MM.1S (cell line): Measurements from ENCODE around the gene IDH2.

Experiments used
- DNase-seq: peaks from one replicate; pipeline ENCODE4 v3.0.0-alpha.2; 2015
- H2AFZ ChIP-seq: fragments of 300-600 bp; sonication (generic); 2 replicates; pipeline ENCODE4 v1.6.0; 2016; ENCODE audit warnings: antibody characterized with exemption, low read length
- H3F3A ChIP-seq: fragments of 300-600 bp; sonication (generic); 2 replicates; pipeline ENCODE4 v1.6.1; 2016; ENCODE audit warnings: mild to moderate bottlenecking, antibody characterized with exemption, low read length, moderate library complexity, mixed read lengths; ENCODE audit not compliant: insufficient read depth
- H3K27ac ChIP-seq: fragments of 300-600 bp; sonication (generic); 2 replicates; pipeline ENCODE4 v1.5.1; 2016; ENCODE audit warnings: mild to moderate bottlenecking, low read length
- H3K27me3 ChIP-seq: fragments of 300-600 bp; sonication (generic); replicated peaks from 2 replicates; pipeline ENCODE4 v1.6.0; 2016; ENCODE audit warnings: low read length; ENCODE audit not compliant: insufficient read depth
- H3K36me3 ChIP-seq: fragments of 300-600 bp; sonication (generic); replicated peaks from 2 replicates; pipeline ENCODE4 v1.6.1; 2016; ENCODE audit warnings: mild to moderate bottlenecking, low read length, mixed read lengths; ENCODE audit not compliant: insufficient read depth
- H3K4me1 ChIP-seq: fragments of 300-600 bp; sonication (generic); 2 replicates; pipeline ENCODE4 v1.6.1; 2016; ENCODE audit warnings: low read length, mixed read lengths
- H3K4me2 ChIP-seq: fragments of 300-600 bp; sonication (generic); 2 replicates; pipeline ENCODE4 v1.6.0; 2016; ENCODE audit warnings: low read depth, low read length
- H3K4me3 ChIP-seq: fragments of 300-600 bp; sonication (generic); 2 replicates; pipeline ENCODE4 v1.5.1; 2016; ENCODE audit warnings: low read length, mixed read lengths
- H3K79me2 ChIP-seq: fragments of 300-600 bp; sonication (generic); 2 replicates; pipeline ENCODE4 v1.6.1; 2016; ENCODE audit warnings: mixed run types, low read length, mixed read lengths
- H3K9ac ChIP-seq: fragments of 300-600 bp; sonication (generic); 2 replicates; pipeline ENCODE4 v1.6.1; 2016; ENCODE audit warnings: low read length, mixed read lengths
- H3K9me2 ChIP-seq: fragments of 300-600 bp; sonication (generic); replicated peaks from 2 replicates; pipeline ENCODE4 v1.6.1; 2016; ENCODE audit warnings: mild to moderate bottlenecking, low read length, mixed read lengths; ENCODE audit not compliant: insufficient read depth
- H3K9me3 ChIP-seq: fragments of 300-600 bp; sonication (generic); replicated peaks from 2 replicates; pipeline ENCODE4 v1.6.1; 2016; ENCODE audit warnings: mild to moderate bottlenecking, low read length, mixed read lengths; ENCODE audit not compliant: insufficient read depth
- H4K20me1 ChIP-seq: fragments of 300-600 bp; sonication (generic); 2 replicates; pipeline ENCODE4 v1.6.1; 2016; ENCODE audit warnings: mild to moderate bottlenecking, low read length, moderate library complexity, mixed read lengths; ENCODE audit not compliant: insufficient read depth
- EZH2 ChIP-seq: fragments of 300-600 bp; sonication (generic); optimal IDR thresholded peaks from 2 replicates; pipeline ENCODE3; 2017; ENCODE audit warnings: low read depth, mild to moderate bottlenecking, antibody characterized with exemption, low read length, mixed read lengths
- EZH2phosphoT487 ChIP-seq: fragments of 300-600 bp; sonication (generic); IDR thresholded peaks from 2 replicates; pipeline ENCODE4 v1.6.1; 2018; ENCODE audit warnings: antibody characterized with exemption, low read length
- TF ChIP-seq, protein P1 (sequence below): fragments of 300-600 bp; sonication (generic); IDR thresholded peaks from 2 replicates; pipeline ENCODE4 v1.5.1; 2016; ENCODE audit warnings: antibody characterized with exemption, low read length, mixed read lengths

IDH2 gene

DNA sequence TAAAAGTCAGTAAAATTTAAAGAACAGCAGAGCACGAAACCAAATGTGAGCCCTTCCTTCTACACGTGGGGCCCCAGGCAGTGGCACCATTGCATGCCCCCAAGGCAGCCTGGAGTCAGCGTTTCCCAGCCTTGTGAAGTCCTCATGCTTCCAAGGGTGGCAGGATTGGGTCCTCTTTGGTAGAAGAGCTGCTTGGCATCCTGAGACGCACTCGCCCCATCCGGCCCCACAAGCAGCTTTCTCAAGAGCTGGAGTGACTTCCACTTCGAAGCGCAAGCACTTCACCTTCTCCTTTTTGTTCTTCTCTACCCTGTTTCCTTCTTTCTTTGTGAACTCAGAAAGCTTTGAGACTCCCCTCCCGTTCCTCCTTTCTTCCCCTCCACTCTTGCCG lies 66.4 kb downstream of the IDH2 start:
- Histone ChIP-seq H3F3A (peaks cover 35% of the 10 kb centered on the region), H3K27me3 (no peaks in the 10 kb centered on the region), H3K36me3 (no peaks in the 10 kb centered on the region), H3K4me2 (no peak overlapping the region), H3K9me2 (no peaks in the 10 kb centered on the region), H3K9me3 (no peaks in the 10 kb centered on the region), H3K27ac (no peak overlapping the region), H2AFZ (no peak overlapping the region), H4K20me1 (no peaks in the 10 kb centered on the region), H3K79me2 (peaks cover 81% of the 10 kb centered on the region), H3K4me3 (no peak overlapping the region), H3K4me1 (peaks cover 53% of the 10 kb centered on the region), H3K9ac (no peak overlapping the region)
- TF ChIP-seq EZH2 (no peak), EZH2phosphoT487 (no peak)
- TF ChIP-seq, protein P1, sequence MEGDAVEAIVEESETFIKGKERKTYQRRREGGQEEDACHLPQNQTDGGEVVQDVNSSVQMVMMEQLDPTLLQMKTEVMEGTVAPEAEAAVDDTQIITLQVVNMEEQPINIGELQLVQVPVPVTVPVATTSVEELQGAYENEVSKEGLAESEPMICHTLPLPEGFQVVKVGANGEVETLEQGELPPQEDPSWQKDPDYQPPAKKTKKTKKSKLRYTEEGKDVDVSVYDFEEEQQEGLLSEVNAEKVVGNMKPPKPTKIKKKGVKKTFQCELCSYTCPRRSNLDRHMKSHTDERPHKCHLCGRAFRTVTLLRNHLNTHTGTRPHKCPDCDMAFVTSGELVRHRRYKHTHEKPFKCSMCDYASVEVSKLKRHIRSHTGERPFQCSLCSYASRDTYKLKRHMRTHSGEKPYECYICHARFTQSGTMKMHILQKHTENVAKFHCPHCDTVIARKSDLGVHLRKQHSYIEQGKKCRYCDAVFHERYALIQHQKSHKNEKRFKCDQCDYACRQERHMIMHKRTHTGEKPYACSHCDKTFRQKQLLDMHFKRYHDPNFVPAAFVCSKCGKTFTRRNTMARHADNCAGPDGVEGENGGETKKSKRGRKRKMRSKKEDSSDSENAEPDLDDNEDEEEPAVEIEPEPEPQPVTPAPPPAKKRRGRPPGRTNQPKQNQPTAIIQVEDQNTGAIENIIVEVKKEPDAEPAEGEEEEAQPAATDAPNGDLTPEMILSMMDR = no peak
- DNase-seq = no peak

DNA sequence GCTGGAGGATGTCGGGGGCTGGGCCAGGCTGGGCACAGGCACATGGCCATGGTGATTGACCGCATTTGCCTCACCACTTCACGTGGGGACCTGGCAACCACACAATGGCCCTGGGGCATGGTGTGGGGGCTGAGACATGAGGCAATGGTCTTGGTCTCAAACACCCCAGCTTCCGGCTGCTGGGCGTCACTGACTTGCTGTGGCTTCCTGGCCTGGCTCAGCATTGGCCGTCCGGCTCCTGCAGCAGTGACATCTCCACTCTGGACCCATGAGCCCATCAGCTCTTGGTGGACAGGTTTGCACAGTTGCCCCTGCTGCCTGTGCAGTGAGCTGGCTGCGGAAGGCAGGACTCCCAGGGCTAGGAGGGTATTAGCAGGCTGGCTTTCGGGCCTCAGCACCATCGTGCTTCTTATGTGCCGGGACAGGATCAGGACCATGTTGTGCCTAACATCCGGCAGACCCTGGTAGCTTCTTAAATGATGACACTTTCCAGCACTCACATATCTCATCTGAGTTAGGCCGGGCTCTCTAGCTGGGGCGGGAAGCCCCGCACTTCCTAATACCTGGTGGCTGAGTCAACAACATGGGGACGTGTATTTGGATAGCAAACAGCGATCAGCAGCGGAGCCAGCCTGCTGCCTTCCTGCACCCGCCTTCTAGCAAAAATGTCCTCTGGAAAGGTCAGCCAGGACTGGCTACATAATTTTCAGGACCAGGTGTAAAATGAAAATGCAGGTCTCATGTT lies 67.0 kb downstream of the IDH2 start:
- DNase-seq = no peak
- H3K36me3 ChIP-seq = no peaks in the 10 kb centered on the region
- no peak overlapping the region for H2AFZ ChIP-seq
- no peaks in the 10 kb centered on the region for H3K9me2 ChIP-seq
- no peaks in the 10 kb centered on the region for H3K9me3 ChIP-seq
- peak overlapping the region; percentile 45; the same call in 1 of the 2 replicates for H3K4me2 ChIP-seq
- H3K4me3 ChIP-seq = no peak overlapping the region
- peak overlapping the region; percentile 60; the same call in 1 of the 2 replicates for H3K9ac ChIP-seq
- peak overlapping the region; percentile 90 for H3K27ac ChIP-seq
- no peaks in the 10 kb centered on the region for H3K27me3 ChIP-seq
- H3K4me1 ChIP-seq = peaks cover 53% of the 10 kb centered on the region
- H4K20me1 ChIP-seq = no peaks in the 10 kb centered on the region
- TF ChIP-seq EZH2phosphoT487 = no peak
- no peak for TF ChIP-seq EZH2
- TF ChIP-seq, protein P1 = no peak
- peaks cover 79% of the 10 kb centered on the region for H3K79me2 ChIP-seq
- peaks cover 36% of the 10 kb centered on the region for H3F3A ChIP-seq

DNA sequence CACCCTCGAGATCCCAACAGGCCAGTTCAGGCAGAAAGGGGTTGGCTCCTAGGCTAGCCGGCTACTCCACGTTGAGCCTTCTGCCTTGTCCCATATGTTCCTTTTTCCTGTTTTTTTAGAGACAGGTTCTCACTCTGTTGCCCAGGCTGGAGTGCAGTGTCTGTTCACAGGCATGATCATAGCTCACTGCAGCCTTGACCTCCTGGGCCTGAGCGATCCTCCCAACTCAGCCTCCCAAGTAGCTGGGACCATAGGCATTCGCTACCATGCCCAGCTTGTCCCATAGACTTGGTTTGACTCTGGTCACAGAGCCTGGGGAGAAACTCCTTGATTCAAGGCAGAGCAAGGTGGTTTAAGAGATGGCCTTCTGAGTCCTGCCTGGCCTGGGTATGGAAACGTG lies 68.8 kb downstream of the IDH2 start:
- no peaks in the 10 kb centered on the region for H3K27me3 ChIP-seq
- H3K4me3 ChIP-seq = no peak overlapping the region
- H3K27ac ChIP-seq = peak overlapping the region; percentile 90
- H2AFZ ChIP-seq = no peak overlapping the region
- peaks cover 36% of the 10 kb centered on the region for H3F3A ChIP-seq
- peak overlapping the region; percentile 60 for H3K9ac ChIP-seq
- peaks cover 81% of the 10 kb centered on the region for H3K79me2 ChIP-seq
- H3K4me2 ChIP-seq = peak overlapping the region; percentile 45; the same call in 1 of the 2 replicates
- no peak for DNase-seq
- no peaks in the 10 kb centered on the region for H3K36me3 ChIP-seq
- no peaks in the 10 kb centered on the region for H4K20me1 ChIP-seq
- H3K9me3 ChIP-seq = no peaks in the 10 kb centered on the region
- H3K9me2 ChIP-seq = no peaks in the 10 kb centered on the region
- peaks cover 53% of the 10 kb centered on the region for H3K4me1 ChIP-seq
- no peak for TF ChIP-seq EZH2phosphoT487
- TF ChIP-seq EZH2 = no peak
- TF ChIP-seq, protein P1 = no peak
